Limb (tissue), 2 donors: ENCODE measurements around the gene HS2ST1.
"Not testable (repeated sequence)": the region's sequence is repeated elsewhere in the genome, so short reads cannot be mapped to it uniquely, and the experiment has no call there.

Experiments used
- DNase-seq, 2 donors: peaks; one replicate each; pipeline ENCODE4 v3.0.0-alpha.2; 2016; ENCODE audit errors: extremely low spot score in 2 of 2

The HS2ST1 gene

DNA sequence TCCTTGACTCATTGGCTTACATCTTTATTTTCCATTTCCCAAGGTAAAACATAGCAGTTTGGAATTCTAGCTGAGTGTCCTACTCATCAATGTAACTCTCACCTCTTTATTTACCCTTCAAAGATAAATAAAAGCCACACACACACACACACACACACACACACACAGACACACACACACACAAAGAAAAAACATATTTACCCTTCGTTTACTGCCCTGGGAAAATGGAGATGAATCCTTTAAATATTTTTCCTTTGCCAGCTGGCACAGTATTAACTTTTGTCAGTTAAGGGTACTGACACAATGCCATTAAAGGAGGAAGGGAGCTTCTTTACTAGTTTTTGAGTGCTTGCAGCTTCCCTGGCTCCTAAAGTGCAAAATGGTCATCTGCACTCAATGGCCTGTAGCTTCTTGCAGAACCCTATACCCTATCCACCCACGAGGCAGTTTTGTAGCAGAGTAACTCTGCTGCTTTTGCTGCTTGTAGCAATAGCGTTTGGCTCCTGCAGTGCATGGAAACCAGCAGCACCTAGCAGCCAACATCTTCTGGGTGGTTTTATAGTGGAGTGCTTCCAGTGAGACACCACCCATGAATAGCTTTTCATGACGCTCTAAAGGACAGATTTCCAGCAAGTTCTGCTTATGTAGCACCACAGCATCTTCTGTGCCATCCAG lies 103.7 kb downstream of the HS2ST1 start:
- no peak for DNase-seq

DNA sequence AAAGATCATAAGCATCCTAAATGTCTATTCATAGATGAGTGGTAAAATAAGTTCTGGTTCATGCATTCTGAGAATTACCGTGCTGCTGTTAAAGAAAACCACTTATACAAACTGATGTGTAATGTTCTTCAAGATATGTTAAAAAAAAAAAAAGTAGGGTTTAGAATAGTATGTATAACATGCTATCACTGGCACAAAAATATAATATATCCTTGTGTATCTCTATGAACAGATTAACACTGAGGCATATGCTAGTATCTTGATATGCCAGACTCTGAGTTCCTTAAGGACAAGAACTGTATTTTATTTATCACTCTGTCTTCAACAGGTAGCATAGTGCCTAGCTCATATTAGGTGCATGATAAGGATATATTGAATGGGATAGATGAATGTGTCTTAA lies 108.9 kb downstream of the HS2ST1 start:
- no peak for DNase-seq

DNA sequence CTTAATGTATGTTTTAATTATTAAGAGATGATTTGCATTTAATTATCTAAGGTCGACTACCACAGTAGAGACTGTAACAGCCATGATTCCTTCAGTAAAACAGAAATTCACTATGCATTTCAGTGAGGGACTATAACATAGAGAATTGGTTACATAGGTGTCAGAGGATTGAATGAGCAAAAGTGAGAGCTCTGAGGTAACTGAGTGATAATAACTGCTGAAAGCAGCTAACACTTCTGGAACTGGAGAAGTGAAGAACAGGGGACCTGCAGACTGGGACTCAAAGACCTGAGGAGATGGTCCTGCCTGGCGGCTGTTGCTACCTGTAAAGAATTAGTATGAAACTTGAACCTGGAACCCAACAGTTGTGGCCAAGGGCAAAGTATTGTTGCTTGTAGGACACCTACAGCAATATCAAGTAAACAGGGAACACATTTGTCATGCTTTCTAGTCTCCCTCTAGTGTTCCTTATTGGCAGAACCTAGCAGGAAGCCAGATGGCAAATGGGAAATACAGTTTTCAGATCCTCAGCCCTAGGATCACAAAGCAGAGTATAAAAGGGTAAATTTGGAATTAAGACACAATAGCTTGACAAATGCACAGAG lies 110.6 kb downstream of the HS2ST1 start:
- peak in 1 of 2 donors; percentile 32 for DNase-seq

GRCh38 chr1:87027561-87027960 lies 113.1 kb downstream of the HS2ST1 start:
- DNase-seq = not testable (repeated sequence)

DNA sequence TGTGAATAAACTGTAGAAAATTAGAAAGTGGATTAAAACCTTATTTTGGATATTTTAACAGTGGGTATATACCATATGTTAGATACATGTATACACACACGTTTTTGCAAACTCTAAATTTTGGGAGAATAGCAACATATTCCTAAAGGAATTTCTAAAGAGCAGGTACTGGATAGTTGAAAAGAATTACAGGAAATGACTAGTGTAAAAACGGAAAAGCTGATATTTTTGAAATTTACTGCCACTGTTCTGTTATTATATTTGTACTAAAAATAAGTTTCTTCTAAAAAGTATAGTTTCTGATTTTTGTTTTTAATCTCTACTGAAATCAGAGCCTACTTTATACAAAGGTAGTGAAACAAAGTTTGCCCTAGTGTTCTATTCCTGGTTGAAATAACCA lies 114.1 kb downstream of the HS2ST1 start:
- DNase-seq = no peak

DNA sequence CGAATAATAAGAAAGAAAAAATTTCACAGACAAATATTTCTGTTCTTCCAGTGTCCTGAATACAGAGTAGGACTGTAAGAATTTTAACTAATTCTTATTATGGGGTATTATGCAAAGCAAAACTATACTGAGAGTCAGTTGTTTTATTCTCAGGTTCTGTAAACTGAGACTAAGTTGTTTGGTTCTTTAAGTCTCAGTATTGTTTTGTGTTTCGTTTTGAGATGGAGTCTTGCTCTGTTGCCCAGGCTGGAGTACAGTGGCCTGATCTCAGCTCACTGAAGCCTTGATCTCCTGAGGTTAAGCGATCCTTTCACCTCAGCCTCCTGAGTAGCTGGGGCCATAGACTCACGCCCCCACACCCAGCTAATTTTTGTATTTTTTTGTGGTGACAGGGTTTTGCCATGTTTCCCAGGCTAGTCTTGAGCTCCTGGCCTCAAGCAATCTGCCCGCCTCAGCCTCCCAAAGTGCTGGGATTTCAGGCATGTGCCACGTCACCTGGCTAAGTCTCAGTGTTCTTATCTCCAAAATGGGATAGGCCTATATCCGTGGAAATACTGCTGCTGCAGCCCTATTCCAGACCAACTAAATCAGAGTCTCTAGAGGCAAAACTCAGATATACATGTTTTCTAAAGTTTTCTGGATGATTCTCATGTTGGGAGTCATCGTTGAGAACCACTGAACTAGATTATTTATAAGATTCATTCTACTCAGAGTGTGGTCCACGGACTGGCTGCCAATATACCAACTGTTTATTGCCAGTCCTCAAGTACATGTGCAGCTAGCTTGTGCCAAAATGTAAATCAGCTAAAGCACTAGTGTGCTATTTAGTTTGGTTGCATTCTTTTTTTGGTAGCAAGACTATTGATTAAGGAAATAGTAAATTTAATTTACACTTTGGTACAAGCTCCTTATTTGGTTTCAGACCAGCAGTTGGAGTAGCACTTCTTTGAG lies 116.6 kb downstream of the HS2ST1 start:
- no peak for DNase-seq

- no peak for DNase-seq
Observed at GRCh38 chr1:87034351-87034750, 119.9 kb downstream of the HS2ST1 start.

- DNase-seq = no peak
Observed at GRCh38 chr1:87039096-87039495, 124.7 kb downstream of the HS2ST1 start.

GRCh38 chr1:87042111-87042811 lies 127.8 kb downstream of the HS2ST1 start:
- DNase-seq = no peak

GRCh38 chr1:87044424-87044823 lies 130.0 kb downstream of the HS2ST1 start:
- DNase-seq = no peak

- DNase-seq = no peak
Observed at GRCh38 chr1:87044840-87045239, 130.4 kb downstream of the HS2ST1 start.

GRCh38 chr1:87045761-87046304 lies 131.4 kb downstream of the HS2ST1 start:
- DNase-seq = no peak

- no peak for DNase-seq
Observed at GRCh38 chr1:87046951-87047350, 132.5 kb downstream of the HS2ST1 start.

DNA sequence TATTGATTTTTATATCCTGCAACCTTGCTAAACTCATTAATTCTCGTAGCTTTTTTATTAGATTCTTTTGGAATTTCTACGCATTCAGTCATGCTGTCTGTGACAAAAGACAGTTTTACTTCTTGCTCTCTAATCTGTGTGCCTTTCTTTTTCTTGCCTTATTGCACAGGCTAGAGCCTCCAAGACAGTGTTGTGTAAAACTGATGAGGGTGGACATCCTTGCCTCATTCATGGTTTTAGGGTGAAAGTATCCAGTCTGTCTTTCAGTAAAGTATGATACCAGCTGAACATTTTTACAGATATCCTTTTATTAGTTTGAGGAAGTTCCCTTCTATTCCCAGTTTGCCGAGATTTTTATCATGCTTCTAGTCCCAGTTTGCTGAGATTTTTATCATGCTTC lies 133.8 kb downstream of the HS2ST1 start:
- DNase-seq = no peak

- no peak for DNase-seq
Observed at GRCh38 chr1:87051965-87052364, 137.5 kb downstream of the HS2ST1 start.

DNA sequence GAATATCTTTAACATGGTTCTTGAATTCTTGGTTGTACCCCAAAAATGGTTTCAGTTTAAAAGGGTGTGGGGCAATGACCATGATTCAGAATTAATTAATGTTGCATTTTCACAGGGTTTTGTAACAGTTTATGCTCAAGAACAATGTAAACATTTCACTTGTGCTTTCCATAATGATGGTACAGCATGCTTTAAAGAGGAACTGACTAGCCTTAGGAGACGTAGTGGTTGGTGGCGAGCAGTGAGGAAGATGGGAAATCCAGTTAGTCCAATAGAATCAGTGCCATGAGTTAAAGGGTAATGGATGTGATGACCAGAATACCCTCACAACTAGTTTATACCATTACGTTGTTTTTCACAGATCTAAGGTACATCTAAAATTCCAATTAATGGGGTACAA lies 138.0 kb downstream of the HS2ST1 start:
- no peak for DNase-seq

- peak in 1 of 2 donors; percentile 20 for DNase-seq
Observed at GRCh38 chr1:87052961-87053360, 138.5 kb downstream of the HS2ST1 start.

DNA sequence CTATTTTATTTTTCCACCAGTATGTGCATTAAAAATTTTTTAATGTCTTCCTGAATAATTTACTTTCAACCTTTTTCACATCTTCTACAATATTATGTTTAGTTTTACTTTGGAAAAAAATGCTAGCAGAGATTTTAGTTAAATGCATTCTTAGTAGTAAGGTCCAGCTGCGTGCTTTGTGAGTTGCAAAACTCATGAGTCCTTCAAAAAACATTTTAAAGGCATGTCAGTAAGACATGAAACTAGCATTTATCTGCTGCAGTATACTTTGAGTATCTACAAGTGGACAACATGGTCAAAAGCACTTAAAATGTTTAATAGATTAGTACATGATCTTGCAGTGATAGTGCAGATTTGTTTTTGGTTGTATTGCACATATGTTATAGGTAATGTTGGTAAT lies 139.0 kb downstream of the HS2ST1 start:
- DNase-seq = no peak

DNA sequence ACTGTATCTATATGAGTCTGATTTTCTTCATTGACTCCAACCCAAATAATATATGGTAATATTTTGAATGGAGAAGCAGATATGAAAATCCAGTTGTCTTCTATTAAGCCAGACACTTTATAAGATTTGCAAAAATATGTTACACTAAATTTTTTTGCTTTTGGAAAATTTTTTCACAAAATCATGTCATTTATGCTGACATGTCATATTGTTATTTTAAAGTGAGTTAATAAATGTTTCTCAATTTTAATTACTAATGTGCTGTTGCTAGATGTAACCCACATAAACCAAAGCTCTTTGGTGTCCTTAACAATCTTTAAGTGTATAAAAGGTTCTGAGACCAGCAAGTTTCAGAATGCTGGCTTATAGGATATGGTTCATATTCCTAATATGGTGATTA lies 142.5 kb downstream of the HS2ST1 start:
- no peak for DNase-seq

GRCh38 chr1:87058343-87058649 lies 143.9 kb downstream of the HS2ST1 start:
- DNase-seq = no peak

DNA sequence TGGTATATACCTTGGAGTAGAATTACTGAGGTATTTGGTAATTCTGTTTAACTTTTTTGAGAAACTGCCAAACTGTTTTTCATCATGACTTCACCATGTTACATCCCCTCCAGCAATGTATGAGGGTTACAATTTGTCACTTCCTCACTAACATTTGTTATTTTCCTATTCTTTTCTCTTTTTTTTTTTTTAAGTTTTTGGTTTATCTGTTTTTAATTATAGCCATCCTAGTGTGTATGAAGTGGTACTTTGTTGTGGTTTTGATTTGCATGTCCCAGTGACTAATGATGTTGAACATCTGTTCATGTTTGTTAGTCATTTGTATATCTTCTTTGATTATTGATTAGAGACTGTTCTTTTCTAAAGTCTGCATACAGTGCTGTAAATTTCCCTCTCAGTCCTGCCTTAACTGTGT lies 147.3 kb downstream of the HS2ST1 start:
- DNase-seq = no peak

DNA sequence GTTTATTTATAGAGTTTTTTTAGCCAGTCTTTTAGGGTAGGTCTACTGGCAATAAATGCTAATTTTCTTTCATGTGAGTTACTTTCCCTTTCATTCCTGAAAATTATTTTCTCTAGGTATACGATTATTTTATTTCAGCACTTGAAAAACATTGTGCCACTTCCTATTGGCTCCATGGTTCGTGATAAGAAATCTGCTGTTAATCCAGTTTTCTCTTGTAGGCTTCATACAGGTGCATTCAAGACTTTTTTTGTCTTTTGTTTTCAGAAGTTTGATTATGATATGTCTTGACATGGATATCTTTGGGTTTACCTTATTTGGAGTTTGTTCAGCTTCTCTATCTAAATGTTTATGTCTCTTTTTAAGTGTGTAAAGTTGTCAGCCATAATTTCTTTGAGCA lies 148.3 kb downstream of the HS2ST1 start:
- DNase-seq = no peak
